Measurements from ENCODE around the gene COL16A1.

The COL16A1 gene

GRCh38 chr1:31665234-31665878 lies 38.5 kb downstream of the COL16A1 start:
- TF ChIP-seq, protein P1, sequence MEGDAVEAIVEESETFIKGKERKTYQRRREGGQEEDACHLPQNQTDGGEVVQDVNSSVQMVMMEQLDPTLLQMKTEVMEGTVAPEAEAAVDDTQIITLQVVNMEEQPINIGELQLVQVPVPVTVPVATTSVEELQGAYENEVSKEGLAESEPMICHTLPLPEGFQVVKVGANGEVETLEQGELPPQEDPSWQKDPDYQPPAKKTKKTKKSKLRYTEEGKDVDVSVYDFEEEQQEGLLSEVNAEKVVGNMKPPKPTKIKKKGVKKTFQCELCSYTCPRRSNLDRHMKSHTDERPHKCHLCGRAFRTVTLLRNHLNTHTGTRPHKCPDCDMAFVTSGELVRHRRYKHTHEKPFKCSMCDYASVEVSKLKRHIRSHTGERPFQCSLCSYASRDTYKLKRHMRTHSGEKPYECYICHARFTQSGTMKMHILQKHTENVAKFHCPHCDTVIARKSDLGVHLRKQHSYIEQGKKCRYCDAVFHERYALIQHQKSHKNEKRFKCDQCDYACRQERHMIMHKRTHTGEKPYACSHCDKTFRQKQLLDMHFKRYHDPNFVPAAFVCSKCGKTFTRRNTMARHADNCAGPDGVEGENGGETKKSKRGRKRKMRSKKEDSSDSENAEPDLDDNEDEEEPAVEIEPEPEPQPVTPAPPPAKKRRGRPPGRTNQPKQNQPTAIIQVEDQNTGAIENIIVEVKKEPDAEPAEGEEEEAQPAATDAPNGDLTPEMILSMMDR (conservative IDR thresholded peaks at IDR 0.05; ENCODE audit: low read length) = no peak
- TF ChIP-seq EZH2phosphoT487 (IDR thresholded peaks at IDR 0.05; ENCODE audit: borderline replicate concordance) = no peak
- Histone ChIP-seq H2AFZ (ENCODE audit: low read length) (no peak overlapping the region), H3K36me3 (ENCODE audit: insufficient read depth, low read length) (no peaks in the 10 kb centered on the region), H3K9ac (ENCODE audit: low read depth, low read length, poor library complexity, severe bottlenecking) (no peak overlapping the region), H3K4me2 (ENCODE audit: low read depth, low read length, poor library complexity, severe bottlenecking) (no peak overlapping the region), H3F3A (ENCODE audit: low read depth) (no peaks in the 10 kb centered on the region), H3K4me1 (ENCODE audit: insufficient read depth, low read length, poor library complexity, severe bottlenecking) (peaks cover 4% of the 10 kb centered on the region), H3K27me3 (ENCODE audit: insufficient read depth, low read length, poor library complexity, severe bottlenecking) (no peaks in the 10 kb centered on the region), H4K20me1 (ENCODE audit: insufficient read depth, low read length, poor library complexity, severe bottlenecking) (no peaks in the 10 kb centered on the region), H3K9me2 (replicated peaks; ENCODE audit: low read depth, low read length) (no peaks in the 10 kb centered on the region), H3K9me3 (ENCODE audit: insufficient read depth, low read depth, low read length) (no peaks in the 10 kb centered on the region), H3K79me2 (ENCODE audit: insufficient read depth, low read length) (no peaks in the 10 kb centered on the region), H3K4me3 (ENCODE audit: low read length, poor library complexity, severe bottlenecking) (no peak overlapping the region)

DNA sequence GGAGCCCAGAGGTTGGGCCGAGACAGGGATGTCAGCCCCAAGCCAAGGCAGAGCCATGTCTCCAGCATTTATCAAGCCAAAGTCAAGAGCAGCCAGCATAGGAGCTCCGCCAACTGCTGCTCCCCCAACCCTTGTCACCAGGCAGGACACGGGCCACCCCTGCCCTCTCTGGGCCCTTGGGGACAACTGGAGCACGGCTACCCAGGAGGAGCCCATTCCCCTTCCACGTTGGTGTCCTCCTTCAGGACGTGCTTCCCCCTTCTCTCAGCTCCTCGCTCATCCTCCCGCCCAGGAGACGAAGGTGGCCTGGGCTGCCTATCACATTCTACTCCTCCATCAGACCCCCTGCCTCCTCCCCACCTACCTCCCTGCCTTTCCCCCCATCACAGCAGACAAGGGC lies 39.3 kb downstream of the COL16A1 start:
- H4K20me1 ChIP-seq (ENCODE audit: insufficient read depth, low read length, poor library complexity, severe bottlenecking) = no peaks in the 10 kb centered on the region
- no peak overlapping the region for H2AFZ ChIP-seq (ENCODE audit: low read length)
- no peak overlapping the region for H3K4me2 ChIP-seq (ENCODE audit: low read depth, low read length, poor library complexity, severe bottlenecking)
- no peaks in the 10 kb centered on the region for H3K27me3 ChIP-seq (ENCODE audit: insufficient read depth, low read length, poor library complexity, severe bottlenecking)
- H3K4me1 ChIP-seq (ENCODE audit: insufficient read depth, low read length, poor library complexity, severe bottlenecking) = no peaks in the 10 kb centered on the region
- H3K79me2 ChIP-seq (ENCODE audit: insufficient read depth, low read length) = no peaks in the 10 kb centered on the region
- no peaks in the 10 kb centered on the region for H3K9me3 ChIP-seq (ENCODE audit: insufficient read depth, low read depth, low read length)
- no peak for TF ChIP-seq EZH2phosphoT487 (IDR thresholded peaks at IDR 0.05; ENCODE audit: borderline replicate concordance)
- TF ChIP-seq, protein P1 (conservative IDR thresholded peaks at IDR 0.05; ENCODE audit: low read length) = no peak
- H3K4me3 ChIP-seq (ENCODE audit: low read length, poor library complexity, severe bottlenecking) = no peak overlapping the region
- H3F3A ChIP-seq (ENCODE audit: low read depth) = no peaks in the 10 kb centered on the region
- no peak overlapping the region for H3K9ac ChIP-seq (ENCODE audit: low read depth, low read length, poor library complexity, severe bottlenecking)
- H3K36me3 ChIP-seq (ENCODE audit: insufficient read depth, low read length) = no peaks in the 10 kb centered on the region
- no peaks in the 10 kb centered on the region for H3K9me2 ChIP-seq (replicated peaks; ENCODE audit: low read depth, low read length)

- no peaks in the 10 kb centered on the region for H3K27me3 ChIP-seq (ENCODE audit: insufficient read depth, low read length, poor library complexity, severe bottlenecking)
- no peaks in the 10 kb centered on the region for H4K20me1 ChIP-seq (ENCODE audit: insufficient read depth, low read length, poor library complexity, severe bottlenecking)
- no peak overlapping the region for H3K9ac ChIP-seq (ENCODE audit: low read depth, low read length, poor library complexity, severe bottlenecking)
- no peaks in the 10 kb centered on the region for H3K9me2 ChIP-seq (replicated peaks; ENCODE audit: low read depth, low read length)
- no peak overlapping the region for H3K4me3 ChIP-seq (ENCODE audit: low read length, poor library complexity, severe bottlenecking)
- H3F3A ChIP-seq (ENCODE audit: low read depth) = no peaks in the 10 kb centered on the region
- H2AFZ ChIP-seq (ENCODE audit: low read length) = no peak overlapping the region
- H3K9me3 ChIP-seq (ENCODE audit: insufficient read depth, low read depth, low read length) = no peaks in the 10 kb centered on the region
- H3K4me1 ChIP-seq (ENCODE audit: insufficient read depth, low read length, poor library complexity, severe bottlenecking) = no peaks in the 10 kb centered on the region
- no peak overlapping the region for H3K4me2 ChIP-seq (ENCODE audit: low read depth, low read length, poor library complexity, severe bottlenecking)
- no peaks in the 10 kb centered on the region for H3K79me2 ChIP-seq (ENCODE audit: insufficient read depth, low read length)
- TF ChIP-seq EZH2phosphoT487 (IDR thresholded peaks at IDR 0.05; ENCODE audit: borderline replicate concordance) = no peak
- TF ChIP-seq, protein P1 (conservative IDR thresholded peaks at IDR 0.05; ENCODE audit: low read length) = peak; percentile 92
- no peaks in the 10 kb centered on the region for H3K36me3 ChIP-seq (ENCODE audit: insufficient read depth, low read length)
Measured at GRCh38 chr1:31663622-31664452, 40.0 kb downstream of the COL16A1 start.

Data from Loucy (cell line).